HG02798 (cell line): ENCODE data around the gene CKB.

Source experiments
- ATAC-seq: cut with Tn5 transposase; IDR thresholded peaks from one replicate; pipeline ENCODE4 v1.9.1; 2021; ENCODE audit warnings: mild to moderate bottlenecking; ENCODE audit not compliant: unreplicated experiment, poor library complexity

The CKB gene

DNA sequence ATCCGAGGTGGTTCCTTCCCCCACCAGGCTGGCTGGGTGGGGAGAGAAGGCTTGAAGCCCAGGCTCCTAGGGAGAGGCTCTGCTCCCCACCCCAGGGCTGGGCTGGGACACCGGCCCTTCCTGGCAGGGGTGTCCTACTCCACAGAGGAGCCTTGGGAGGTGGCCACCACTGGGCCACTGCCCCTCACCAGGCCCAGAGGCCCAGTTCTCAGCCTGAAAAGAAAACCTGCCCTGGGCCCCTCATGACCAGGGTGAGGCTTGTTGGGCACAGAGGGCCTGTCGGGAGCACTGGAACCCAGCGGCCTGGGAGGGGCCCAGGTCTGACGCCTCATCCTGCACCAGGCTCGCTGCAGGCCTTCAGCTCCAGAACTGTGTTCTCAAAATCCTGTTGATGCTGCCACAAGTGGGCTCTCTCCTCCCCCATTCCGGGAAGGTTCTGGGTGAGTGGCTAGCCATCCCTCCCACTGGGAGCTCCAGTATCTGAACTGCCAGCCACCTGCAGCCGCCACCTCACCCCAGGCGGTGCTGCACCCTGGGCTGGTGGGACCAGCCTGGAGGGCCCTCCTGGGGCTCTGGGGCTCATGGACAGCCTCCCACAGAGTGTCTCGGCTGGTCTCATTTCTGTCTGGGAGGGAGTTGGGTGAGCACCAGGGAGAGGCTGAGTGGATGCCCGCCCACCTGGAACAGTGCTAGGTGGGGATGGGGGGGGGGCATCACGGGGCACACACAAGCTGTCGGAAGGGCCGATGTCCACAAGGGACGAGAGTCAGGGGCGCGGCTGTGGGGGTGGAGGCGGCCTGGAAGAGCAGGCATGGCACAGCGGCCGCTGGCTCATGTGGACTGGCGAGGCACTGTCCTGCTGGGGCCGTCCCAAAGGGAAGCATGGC lies 28.1 kb upstream of the CKB start:
- ATAC-seq: no peak

DNA sequence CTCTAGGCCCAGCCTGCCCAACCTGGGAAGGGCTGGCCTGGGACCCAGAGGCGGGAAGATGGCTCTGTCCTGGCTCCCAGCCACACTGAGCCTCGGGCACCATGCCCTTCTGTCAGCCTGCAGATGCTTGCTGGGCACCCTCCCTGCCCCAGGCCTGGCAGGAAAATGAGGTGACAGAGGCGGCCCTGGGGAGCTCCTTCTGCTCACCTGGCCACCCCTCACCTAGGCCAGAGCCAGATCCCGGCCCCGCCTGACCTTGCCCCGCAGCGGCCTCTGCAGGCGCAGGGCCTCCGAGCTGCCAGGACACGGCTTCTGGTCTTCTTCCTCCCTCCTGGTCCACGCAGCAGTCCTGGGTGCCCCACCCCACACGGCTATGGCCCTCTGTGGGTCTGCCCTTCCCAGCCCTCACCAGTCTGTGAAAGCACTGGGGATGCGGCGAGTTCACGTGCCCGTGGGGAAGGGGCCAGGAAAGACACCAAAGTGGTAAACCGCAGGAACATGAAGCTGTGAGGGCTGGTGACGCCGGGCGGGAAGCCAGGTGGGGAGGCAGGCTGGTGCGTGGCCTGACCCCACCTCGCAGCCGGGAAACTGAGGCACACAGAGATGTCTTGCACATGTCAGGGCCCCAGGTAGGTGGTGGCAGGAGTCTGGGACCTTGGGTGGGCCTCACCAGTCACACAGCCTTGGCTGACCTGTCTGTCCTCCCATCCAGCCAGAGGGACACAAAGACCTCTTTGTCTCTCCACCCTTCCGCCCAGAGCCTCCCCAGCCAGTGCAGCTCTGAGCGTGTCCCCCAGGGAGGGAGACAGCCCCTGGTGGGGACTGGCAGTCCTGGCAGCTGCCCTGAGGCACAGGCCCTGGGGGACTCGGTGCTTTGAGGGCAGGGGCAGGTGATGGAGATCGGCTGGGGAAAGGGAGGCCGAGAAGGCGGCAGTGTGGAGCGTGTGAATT lies 27.0 kb upstream of the CKB start:
- ATAC-seq: no peak

DNA sequence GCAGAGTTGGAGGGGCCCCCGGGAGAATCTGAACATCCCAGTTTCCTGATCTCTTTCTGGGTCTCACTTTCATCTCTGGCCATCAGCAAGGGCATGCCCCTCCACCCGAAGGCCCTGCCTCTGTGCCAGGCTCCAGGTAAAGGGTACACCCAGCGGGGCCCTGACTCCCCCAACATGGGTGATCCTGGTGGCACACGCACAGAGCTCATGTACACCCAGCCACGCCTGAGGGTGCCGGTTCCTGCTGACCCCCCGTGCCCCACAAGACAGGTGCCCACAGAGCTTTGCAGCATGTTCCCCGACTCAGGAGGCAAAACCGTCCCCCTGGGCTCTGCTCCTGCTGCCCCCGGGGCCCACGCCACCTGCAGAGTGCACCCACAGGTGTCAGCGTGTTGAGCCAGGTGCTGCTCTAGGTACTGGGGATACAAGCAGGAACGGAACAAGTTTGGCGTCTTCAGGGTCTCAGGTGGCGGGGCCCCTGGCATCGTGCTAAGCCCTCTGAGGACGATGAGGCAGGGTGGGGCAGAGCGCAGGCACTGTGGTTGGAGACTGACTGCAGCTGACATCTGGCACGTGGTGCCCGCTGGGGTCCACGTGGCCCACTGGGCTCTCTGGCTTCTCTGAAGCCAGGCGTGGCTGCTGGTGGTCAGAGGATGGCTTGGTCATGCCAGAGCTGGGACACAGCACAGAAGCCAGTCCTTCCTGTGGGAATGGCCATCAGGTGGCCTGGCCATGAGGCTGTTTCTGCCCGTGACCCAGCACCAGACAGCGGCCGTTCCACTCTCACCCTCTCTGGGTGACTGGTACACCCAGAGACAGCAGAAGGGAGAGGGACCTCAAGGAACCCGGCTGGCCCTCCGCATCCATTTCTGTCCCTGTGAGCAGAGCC lies 26.1 kb upstream of the CKB start:
- no peak for ATAC-seq

DNA sequence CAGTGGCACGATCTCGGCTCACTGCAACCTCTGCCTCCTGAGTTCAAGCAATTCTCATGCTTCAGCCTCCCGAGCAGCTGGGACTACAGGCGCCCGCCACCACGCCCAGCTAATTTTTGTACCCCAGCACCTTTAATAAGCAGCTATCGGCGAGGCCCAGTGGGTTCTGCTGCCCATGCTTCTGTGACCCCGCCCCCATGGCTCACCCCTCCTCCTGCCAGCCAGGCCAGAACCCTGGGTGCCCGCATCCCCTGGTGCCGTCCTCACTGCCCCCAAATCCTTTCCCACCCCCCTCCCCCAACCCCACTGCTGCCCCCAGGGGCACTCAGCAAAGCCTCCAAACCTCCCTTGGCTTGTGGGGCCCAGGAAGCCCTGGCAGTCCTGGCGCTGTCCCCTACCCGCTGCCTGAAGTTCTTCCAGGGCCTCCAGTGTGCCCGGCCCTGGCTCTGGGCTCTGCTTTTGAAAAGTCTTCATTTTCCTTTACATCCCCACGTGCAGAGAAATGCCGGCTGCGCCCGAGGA lies 25.4 kb upstream of the CKB start:
- no peak for ATAC-seq

DNA sequence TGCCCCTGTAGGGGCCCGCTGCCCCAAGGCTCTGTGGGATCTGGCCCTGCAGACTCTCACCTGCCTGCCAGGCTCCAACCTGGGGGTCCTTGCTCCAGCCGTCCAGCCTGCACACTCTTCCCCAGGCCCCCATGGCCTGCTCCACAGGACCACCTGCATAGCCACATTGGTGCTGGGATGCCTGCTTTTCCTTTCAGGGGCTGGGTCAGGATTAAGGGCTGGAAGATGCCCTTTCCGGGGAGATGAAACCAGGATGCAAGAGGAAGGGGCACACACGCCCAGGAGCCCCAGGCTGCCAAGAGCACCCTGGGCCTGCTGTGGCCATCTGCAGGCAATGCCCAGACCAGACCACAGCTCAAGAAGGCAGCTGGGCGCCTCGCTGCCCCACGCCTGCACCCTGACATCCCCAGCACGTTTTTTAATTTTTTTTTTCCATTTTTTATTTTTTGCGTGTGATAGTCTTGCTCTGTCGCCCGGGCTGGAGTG lies 24.9 kb upstream of the CKB start:
- no peak for ATAC-seq

DNA sequence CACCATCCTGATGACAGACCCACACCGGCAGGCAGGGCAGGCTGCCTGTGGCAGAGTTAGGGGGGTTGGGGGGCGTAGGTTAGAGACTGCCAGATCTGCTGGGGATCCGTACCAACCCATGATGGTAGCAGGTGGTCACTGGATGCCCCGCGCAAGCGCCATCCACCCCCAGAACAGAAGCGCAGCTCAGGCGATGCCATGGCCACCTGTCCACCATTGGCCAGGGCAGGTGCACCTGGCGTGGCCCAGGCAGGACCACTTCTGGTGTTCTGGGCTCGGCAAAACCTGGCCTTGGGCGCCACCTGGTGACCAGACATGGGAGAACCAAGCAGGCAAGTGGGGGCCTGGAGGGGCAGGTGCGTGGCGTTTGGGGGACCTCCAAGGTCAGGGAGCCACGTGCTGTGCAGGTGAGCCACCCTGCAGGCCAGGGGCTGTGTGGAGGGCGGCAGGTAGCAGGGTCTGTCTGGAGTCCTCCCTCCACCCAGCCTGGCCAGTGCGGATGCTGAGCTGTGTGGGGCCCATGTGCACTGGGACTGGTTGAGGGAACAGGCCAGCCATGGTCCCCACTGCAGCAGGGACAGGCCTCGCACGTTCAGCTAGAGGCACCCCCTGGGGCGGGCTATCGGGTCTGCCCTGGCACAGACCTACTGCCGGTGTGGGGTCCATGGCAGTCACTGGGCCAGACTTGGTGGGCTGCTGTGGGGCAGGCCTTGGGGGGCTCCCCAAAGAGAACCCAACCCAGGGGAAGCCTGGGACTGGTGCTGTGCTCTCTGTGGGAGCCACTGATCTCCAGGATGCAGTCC lies 24.2 kb upstream of the CKB start:
- ATAC-seq: peak; percentile 54

DNA sequence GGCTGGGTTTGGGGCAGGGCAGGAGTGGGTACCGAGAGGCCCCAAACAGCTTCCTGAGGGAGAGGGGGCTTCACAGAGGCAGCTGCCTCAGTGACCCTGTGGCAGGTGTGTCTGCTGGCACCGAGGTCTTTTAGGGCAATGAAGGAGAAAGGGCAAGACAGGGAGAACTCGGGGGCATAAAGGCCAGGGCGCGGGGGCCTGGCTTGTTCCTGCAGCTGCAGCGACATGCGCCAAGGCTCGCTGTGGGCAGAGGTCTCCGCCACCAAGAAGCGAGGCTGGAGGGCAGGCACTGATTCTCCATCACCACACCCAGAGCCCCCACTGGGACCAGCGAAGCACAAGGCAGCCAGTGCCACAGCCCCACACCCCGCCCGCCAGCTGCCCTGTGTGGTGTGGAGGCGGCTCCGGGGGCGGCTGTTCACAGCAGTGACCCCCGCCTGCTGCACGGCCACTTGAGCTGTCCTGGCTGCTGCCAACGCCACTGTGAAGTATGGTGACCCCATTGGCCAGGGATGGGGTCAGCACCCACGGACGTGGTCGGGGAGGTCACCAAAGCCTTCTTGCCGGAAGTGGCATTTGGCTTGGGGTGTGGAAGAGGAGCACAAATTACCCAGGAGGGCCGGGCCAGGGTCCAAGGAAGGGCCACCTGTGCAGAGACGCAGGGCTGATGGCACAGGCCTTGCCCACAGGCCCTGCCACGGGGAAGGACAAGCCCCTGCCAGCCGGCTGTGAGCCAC lies 23.5 kb upstream of the CKB start:
- no peak for ATAC-seq

DNA sequence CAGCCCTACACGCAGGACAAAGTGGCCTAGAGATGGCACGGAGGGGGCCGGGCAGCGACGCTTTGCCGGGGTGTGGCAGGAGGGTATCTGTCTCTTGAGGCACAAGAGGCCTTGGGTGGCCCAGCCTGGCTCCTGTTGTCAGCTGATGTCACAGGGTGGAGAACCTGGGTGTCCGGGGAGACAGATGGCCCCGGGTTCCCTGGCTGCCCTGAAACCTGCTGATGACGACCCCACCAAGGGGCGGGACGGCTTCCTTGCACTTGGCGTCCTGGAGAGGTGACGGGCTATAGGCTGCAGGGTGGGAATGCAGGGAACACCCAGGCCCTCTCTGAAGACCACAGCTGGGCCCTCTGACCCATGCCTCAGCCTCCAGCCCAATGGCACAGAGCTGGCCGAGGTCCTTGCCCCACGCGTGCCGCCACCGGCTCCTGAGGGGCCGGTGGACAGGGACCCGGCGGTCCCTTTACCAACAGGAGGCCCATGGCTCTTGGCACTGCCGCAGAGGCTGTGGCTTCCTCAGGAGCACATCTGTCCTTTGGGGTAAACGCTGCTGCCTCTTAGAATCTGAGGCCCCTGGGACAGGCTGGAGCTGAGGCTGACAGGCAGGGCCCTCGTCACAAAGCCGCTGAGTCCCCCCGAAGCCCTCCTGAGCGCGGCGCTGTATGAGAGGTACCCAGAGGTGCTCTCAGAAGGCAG lies 22.7 kb upstream of the CKB start:
- ATAC-seq: no peak

DNA sequence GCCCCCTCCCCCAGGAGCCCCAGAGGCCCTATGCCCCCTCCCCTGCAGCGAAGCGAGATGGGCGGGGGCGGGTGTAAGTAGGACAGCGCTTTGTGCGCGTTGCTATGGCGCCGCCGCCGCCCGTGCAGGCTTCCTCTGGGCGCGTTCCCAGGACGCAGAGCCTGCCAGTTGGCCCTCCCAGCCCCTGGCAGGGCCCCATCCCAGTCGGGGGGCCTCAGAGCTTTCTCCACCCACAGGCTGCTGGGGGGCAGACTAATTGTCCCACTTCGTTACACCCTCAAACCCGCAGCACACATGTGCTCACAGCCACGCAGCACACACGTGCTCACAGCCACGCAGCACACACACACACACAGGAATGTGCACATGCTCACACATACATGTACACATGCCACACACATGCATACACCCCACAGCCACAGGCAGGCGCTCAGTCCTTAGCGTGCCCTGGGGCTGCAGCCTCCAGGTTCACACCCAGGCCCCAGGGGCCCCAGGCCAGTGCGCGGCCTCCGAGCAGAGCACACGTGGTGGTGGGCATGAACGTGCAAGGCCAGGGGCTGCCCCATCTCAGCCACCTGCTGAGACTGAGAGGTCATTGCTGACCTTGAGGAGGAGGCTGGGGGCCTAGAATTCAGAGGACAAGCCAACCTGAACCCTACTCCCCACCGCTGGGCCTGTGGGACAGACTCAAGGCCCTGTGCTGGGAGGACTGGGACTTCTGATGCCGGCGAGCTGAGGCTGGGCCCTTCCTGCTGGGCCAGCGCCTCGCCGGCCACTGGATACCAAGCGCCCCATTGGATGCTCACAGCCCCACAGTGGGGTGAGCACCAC lies 22.0 kb upstream of the CKB start:
- ATAC-seq: no peak

DNA sequence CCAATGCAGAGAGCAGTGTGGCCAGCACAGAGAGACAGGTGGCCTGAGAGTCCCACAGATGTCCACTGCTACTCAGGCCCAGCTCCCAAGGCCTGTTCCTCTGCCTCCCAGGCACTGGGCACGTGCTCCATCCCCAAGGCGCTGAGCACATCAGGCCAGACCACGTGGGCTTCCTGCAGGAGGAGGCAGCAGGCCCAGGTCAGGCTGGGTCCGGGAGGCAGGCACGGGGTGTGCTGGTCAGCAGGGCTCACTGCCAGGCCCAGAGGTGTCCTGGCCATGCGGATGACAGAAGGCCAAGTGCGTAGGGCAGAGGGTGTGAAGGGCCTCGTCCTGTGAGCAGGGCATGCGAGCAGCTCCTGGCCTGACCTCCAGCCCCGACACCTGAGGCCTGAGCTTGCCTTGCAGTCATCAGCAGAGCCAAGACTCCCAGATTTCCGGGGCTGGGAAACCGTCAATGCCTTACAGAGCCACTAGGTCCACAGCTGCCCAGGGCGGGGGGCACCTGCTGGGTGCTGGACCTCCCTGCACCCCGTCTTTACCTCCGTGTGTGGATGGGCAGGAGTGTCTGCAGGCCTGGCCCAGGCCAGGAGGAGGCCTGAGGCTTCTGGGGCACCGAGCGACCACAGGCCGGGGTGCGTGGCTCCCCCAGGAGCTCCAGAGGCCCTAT lies 21.2 kb upstream of the CKB start:
- ATAC-seq: no peak

DNA sequence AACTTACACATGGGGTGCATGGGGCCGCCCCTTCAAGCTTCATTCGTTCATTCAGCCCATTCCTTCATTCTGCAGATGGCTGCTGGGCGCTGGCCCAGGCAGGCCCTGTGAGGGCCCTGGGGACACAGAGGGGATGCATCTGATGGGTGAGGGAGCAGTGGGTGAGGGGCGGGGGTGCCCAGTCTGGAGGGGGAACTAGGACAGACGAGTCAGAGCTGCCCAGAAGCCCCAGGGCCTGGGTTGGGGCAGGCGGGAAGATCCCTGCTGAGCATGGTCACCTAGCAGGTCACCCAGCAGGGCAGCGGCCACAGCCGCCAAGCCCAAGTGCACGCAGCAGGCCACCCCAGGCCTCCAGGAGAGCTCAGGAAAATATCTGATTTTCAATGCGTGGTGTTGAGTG lies 20.5 kb upstream of the CKB start:
- ATAC-seq: no peak

DNA sequence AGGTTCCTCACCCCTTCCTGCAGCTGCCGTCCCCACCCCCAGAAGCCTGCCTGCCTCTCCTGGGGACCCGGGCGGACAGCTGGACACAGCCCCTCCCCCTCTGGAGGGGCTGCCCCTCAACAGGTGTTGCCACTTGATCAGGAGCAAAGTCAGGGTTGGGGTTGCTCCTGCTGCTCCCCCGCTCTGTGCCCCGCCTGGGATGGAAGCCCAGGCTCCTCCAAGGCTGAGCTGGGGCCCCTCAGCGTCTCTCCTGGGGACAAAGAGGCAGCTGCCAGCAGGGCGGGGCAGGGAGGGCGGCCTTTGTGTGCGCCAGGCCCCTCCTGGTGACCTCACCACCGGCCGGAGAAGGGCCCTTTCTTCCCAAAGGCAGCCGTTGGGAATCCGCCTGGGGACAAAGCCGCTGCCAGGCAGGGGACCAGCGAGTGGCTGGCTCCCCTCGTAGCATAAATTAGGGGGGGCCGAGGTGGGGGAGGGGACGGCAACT lies 20.0 kb upstream of the CKB start:
- no peak for ATAC-seq

DNA sequence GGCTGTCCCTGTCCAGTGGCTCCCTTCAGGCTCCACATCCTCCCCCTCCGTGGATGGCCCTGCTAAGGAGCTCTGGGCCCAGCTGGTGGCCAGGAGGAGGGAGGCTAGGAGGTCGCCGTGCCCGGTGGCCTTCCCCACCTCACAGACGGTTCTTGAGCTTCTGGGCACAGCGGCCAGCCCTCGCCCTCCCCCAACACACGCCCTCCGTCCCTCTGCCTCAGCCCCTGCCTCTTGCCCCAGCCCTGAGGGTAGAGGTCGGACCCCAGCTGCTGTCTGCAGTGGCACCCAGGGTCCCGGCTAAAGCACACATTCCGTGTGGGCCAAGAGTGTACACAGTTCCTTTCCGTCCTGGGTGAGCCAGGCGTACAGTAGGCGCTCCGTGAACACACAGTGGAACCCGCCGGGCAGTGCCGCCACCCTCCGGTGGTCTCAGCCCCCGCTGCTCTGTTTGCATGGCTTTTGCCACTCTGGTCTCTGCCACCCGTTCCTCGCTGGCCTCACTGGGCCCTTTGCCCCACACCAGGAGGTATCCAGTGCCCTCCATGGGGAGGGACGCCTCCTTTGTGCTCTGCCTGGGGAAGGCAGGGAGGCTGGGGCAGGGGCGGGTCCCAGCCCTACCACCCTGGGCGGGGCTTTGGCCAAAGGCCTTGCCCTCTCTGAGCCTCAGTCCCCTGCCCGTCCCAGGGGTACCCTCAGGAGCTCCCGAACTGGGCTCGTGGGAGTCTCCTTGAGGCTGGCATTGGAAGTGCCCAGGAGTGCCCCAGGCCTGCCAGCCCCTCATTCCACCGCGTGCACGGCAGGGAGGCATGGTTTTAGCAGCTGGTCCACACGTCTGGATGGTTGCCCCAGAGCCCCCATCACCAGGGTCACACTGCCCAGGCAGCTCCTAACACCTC lies 19.3 kb upstream of the CKB start:
- ATAC-seq: no peak

DNA sequence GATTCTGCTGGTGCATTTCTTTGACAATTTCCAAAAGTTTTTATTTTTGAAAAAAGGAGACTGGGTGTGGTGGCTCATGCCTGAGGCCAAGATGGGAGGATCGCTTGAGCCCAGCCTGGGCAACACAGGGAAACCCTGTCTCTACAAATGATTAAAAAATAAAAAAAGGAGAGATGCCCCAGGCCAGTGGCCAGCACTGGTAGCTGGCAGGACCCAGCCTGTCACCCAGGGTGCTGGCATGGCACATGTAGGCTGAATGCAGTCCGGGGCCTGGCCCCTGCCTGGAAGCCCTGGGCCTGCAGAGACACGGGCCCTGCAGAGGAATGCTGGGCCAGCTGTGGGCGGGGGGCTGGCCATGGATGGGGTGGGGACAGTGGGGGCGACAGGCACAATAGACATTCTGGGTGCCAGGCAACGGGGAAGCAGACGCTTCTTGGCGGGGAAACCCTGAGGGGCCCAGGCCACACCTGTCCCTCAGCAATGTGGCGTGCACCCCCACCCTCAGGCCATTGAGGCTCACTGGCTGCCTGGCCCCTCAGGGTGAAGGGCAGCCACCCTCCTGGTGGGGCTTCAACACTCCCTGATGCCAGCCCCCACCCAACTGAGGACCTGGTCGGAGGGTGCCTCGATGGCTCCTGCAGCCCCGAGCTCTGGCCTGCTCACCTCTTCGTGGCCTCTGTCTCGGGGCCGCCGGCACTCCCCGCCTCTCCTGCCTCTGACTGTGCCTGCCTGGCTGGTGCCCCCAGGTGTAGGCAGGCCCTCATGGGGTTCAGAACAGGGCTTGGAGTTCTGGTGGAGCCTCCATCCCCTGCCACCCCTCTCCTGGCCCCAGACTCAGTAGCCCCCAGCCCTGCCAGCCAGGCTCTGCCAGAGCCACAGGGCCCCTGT lies 18.4 kb upstream of the CKB start:
- ATAC-seq: no peak
